Fibroblast of mammary gland (primary cell): ENCODE measurements around the gene TCP10L.
"Not testable (repeated sequence)": the region's sequence is repeated elsewhere in the genome, so short reads cannot be mapped to it uniquely, and the experiment has no call there.

ENCODE experiments used
- DNase-seq: peaks from one replicate; pipeline ENCODE4 v3.0.0-alpha.2; 2010; ENCODE audit warnings: low read depth
- H3K4me3 ChIP-seq: 2 replicates; pipeline ENCODE4 v1.5.1; 2011; ENCODE audit warnings: low read depth, mild to moderate bottlenecking, low read length, moderate library complexity; ENCODE audit not compliant: control insufficient read depth
- TF ChIP-seq, protein P1 (sequence below): conservative IDR thresholded peaks from 2 replicates; pipeline ENCODE4 v1.5.1; 2011; ENCODE audit warnings: low read depth, low read length, inconsistent platforms; ENCODE audit not compliant: control insufficient read depth, insufficient read depth

The TCP10L gene, protein sequence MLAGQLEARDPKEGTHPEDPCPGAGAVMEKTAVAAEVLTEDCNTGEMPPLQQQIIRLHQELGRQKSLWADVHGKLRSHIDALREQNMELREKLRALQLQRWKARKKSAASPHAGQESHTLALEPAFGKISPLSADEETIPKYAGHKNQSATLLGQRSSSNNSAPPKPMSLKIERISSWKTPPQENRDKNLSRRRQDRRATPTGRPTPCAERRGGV

DNA sequence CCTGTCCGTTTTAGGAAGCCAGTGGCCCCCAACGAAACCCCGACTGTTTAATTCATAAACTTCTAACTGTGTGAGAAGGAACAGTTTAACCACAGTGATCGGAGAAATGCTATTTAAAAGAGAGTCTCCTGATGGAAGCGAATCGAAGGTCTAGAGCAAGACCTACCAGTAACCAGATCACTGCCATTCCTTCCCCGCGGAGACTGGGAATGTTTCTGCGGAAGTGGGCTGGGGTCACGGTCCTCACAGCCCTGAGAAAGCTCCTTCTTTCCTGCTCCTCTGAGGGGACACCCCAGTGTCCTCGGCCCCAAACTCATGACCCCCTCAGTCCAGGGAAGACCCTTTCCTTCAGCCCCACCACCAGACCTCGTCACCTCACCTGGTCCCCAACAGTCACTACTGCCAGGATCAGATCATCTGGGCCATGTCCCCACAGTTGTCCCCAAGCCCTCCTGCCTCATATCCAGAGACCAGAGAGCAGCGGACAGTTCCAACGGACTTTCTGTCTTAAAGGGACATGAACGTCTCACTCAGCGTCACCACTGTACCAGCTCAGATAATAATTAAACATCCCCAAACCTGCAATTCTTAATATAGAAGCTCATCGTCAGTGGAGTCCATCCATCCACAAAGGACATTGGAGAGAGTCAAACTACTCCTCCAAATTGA lies at the start of gene TCP10L:
Gene TCP10L (minus strand): TSS at position 482 of the 669 bp plus-strand sequence. CDS start 1,219 bp downstream, outside the sequence.
- TF ChIP-seq, protein P1, sequence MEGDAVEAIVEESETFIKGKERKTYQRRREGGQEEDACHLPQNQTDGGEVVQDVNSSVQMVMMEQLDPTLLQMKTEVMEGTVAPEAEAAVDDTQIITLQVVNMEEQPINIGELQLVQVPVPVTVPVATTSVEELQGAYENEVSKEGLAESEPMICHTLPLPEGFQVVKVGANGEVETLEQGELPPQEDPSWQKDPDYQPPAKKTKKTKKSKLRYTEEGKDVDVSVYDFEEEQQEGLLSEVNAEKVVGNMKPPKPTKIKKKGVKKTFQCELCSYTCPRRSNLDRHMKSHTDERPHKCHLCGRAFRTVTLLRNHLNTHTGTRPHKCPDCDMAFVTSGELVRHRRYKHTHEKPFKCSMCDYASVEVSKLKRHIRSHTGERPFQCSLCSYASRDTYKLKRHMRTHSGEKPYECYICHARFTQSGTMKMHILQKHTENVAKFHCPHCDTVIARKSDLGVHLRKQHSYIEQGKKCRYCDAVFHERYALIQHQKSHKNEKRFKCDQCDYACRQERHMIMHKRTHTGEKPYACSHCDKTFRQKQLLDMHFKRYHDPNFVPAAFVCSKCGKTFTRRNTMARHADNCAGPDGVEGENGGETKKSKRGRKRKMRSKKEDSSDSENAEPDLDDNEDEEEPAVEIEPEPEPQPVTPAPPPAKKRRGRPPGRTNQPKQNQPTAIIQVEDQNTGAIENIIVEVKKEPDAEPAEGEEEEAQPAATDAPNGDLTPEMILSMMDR: no peak
- DNase-seq: no peak
- H3K4me3 ChIP-seq: no peak within 1 kb of the TSS

DNA sequence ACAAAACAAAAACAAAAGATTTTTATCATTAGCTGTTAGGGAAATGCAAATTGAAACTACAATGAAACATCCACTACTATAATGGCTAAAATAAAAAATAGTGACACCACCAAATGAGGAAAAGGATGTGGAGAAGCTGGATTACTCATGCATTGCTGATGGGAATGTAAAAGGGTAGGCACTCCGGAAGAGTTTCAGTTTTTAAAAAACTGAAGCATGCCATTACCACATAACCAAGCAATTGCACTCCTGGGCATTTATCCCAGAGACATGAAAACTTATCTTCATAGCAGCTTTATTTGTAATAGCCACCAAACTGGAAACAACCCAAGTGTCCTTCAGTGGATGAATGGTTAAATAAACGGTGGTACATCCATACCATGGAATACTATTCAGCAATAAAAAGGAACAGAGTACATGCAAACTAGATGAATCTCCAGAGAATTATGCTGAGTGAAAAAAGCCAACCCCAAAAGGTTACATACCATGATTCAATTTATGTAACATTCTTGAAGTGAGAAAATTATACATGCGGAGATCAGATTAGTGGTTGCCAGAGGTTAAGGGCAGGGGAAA lies 41.4 kb upstream of the TCP10L start:
- peak; percentile 71 for DNase-seq
- TF ChIP-seq, protein P1: no peak
- H3K4me3 ChIP-seq: no peak overlapping the region

DNA sequence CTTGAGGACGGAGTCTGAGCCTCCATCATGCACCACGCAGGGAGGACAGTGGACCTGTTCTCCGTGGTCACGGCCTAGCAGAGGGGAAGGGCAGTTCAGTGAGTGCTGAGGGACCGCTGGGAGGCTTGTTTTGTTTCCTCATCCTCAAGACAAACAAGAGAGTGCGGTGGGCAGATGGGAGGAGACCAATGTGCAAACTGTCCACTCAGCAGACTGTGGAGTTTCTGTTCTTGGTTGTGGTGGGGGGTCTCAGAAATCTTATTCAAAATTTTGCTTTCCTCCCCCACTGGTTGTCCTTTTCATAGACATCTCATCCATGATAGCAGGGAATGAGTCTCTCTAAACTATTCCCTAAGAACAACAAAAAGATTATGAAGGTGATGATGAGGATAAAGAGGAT lies 32.9 kb upstream of the TCP10L start:
- not testable (repeated sequence) for DNase-seq, H3K4me3 ChIP-seq

DNA sequence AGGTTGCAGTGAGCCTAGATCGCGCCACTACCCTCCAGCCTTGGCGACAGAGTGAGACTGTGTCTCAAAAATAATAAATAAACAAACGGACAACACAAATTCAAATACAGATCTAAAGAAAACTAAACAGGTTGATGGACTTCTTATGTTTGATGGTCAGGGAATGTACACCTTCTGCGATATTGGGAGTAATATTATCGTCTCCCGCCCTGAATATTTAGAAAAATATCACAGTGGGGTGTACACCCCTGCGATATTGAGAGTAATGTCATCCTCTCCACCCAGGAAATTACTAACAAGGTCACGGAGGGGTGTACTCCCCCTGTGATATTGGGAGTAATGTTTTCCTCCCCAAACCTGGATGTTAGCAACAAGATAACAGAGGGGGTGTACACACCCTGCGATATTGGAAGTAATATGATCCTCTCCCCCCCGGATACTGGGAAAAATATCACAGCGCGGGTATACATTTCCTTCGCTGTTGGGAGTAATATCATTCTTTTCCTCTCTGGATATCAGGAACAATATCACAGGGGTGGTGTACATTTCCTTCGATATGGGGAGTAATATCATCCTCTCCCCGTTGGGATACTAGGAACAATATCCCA lies 28.2 kb upstream of the TCP10L start:
- TF ChIP-seq, protein P1: no peak
- no peak for DNase-seq
- peak overlapping the region; percentile 94 for H3K4me3 ChIP-seq

DNA sequence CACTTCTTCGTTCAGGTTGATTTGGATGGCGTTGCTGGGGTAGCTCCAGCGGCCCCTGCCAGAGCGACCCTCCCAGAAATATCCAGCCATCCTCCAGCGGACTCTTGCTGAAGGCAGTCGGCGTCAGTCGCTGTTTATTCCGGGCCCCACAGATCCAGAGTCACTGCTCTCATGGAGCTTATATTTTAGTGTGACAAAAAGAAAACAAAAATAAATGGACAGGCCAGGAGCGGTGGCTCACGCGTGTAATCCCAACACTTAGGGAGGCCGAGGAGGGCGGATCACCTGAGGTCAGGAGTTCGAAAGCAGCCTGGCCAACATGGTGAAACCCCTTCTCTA lies 27.6 kb upstream of the TCP10L start:
- TF ChIP-seq, protein P1: no peak
- no peak for DNase-seq
- peak overlapping the region; percentile 94 for H3K4me3 ChIP-seq

DNA sequence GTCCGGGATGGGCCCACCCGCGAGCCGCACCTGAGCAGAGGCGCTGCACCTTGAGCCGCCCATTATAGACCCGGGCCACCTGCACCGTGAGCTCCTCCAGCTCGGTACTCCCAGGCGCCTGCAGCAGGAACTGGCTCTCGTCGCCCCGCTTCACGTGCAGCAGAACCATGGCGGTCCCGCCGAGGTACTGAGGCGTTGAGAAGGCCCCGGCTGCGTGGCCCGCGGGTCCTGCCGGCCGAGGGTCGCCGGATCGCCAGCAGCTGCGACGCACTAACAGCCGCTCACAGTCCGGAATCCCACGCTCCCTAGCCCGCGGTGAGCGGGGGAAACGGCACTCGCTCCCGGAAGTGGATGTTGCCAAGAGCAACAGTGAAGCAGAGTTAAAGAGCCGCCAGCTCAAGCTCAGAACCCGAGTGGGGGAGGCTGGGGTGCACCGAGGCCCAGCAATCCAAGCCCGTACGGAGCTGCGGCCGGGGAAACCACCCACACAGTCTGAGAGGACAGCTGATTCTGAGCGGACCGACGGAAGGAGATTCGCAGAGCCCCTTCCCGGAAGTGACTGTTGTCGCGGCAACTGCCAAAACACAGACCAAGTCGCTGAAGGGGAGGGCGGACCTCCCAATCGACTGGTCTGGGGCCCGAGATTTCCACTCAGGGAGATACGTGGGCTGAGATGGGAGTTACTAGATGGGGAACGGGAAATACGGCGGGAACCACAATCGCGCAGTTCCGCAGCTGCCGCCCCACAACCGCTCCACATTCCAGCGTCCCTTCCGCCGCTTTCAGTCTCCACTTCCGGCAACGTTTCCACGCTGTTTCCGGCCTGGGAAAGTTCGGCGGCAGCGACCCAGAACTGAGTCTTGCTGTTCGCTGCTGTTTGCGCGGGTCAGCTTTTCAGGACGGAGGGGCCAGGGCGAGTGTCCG lies 27.0 kb upstream of the TCP10L start, which contains the start of gene CFAP298:
Gene CFAP298 (minus strand): TSS at position 303 of the 924 bp plus-strand sequence. CDS start 134 bp downstream, at position 169.
- H3K4me3 ChIP-seq: peak within 1 kb of the TSS; percentile 94
- peak; percentile 95 for DNase-seq
- TF ChIP-seq, protein P1: no peak
